GM18870 (cell line): ENCODE results near the gene SKAP1.
"Not testable (repeated sequence)": the region's sequence is repeated elsewhere in the genome, so short reads cannot be mapped to it uniquely, and the experiment has no call there.

Source experiments
- ATAC-seq: cut with Tn5 transposase; IDR thresholded peaks from one replicate; pipeline ENCODE4 v1.9.1; 2021; ENCODE audit warnings: moderate library complexity; ENCODE audit not compliant: unreplicated experiment

SKAP1 gene

GRCh38 chr17:48449335-48449734 is 19.3 kb upstream of the SKAP1 start:
- ATAC-seq: not testable (repeated sequence)

DNA sequence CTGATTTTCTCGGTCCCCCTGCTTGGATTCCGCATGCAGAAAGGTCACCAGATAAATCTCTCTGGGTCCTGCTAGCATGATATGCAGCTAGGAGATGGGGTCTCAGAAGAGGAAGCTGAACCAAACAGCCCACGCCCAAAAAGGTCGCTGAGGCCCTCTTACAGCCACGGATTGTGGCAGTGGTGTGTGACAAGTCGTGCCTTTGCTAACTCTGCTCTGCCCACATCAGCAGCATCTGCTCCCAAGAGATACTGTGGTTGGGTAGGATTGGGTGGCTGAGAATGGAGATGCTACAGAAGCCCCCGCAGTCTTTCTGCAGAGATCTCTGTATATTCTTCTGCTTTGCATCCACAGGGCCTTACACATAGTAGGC is 15.2 kb upstream of the SKAP1 start:
- ATAC-seq: no peak

GRCh38 chr17:48444516-48445247 is 14.7 kb upstream of the SKAP1 start:
- no peak for ATAC-seq

- no peak for ATAC-seq
These were observed 13.7 kb upstream of the SKAP1 start for GRCh38 chr17:48443712-48444111.

DNA sequence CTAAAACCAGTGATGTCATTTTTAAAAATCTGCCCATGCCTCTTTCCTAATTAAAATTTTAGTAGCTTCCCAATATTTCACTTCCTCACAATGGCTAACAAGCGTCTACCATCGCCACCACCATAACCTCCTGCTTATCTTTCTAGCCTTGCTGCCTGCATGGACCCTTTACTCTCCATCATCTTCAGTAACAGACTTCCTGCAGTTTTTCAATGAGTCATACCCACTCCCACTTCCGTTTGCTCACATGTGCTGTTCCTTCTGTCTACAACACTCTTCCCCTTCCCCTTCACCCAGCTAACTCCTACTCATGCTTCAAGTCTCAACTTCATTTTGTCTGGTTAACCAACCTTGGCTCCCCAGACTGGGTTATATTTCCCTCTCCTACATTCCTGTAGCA is 12.8 kb upstream of the SKAP1 start:
- ATAC-seq: no peak

GRCh38 chr17:48441862-48442261 is 11.8 kb upstream of the SKAP1 start:
- no peak for ATAC-seq

DNA sequence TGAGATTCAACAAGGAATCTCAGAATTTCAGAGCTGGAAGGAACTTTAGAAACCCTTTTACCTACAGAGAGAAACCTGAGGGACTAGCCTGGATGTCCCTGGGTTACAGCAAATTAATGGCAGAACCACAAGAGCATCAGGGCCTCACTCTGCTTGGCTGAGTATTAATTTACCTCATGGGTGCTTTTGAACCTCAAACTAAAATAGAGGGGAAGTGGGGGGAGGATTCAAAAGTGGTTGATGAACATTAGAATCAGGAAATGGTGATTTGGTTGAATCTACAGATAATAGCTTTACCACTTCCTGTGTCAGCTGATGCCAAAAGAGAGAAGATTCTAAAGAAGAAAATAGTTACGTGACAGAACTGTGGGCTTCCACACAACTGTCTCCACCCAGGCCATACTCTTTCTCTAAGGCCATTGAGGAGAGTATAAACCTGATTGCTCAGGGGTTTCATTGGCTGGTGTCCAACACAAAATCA is 11.3 kb upstream of the SKAP1 start:
- peak; percentile 67 for ATAC-seq

- no peak for ATAC-seq
These were observed 10.7 kb upstream of the SKAP1 start for GRCh38 chr17:48440669-48441068.

DNA sequence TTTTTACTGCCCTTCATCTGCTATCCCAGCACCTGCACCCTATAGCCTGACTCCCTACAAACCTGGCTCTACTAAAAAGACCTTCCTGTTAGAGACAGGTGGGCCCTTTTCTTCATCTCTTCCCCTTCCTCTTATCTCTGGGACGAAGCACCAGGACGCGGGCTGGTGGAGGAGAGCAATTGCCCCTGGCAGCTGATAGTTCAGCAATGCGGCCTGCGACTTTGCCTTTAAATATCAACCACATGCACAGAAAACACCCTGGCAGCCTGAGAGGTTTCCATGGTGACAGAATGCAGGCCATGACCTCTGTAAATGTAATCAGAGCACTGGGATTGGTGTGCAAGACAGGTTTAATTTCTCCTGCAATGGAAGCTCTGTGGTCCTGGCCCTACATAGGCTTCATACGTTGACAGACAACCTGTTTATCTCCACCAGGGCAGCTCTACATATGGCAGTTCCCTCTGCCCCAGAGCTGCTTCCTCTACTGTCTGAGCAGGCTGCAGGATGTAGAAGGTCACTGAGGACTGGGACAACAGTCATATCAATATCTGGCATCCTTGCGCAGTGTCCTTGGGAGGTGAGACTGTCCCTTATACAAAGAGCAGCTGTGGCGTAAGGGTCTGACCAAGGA is 10.0 kb upstream of the SKAP1 start:
- ATAC-seq: no peak

GRCh38 chr17:48439110-48439850 is 9.3 kb upstream of the SKAP1 start:
- ATAC-seq: peak; percentile 40

- ATAC-seq: no peak
These were observed 8.6 kb upstream of the SKAP1 start for GRCh38 chr17:48438516-48439061.

- ATAC-seq: no peak
These were observed 3.9 kb upstream of the SKAP1 start for GRCh38 chr17:48433896-48434295.

DNA sequence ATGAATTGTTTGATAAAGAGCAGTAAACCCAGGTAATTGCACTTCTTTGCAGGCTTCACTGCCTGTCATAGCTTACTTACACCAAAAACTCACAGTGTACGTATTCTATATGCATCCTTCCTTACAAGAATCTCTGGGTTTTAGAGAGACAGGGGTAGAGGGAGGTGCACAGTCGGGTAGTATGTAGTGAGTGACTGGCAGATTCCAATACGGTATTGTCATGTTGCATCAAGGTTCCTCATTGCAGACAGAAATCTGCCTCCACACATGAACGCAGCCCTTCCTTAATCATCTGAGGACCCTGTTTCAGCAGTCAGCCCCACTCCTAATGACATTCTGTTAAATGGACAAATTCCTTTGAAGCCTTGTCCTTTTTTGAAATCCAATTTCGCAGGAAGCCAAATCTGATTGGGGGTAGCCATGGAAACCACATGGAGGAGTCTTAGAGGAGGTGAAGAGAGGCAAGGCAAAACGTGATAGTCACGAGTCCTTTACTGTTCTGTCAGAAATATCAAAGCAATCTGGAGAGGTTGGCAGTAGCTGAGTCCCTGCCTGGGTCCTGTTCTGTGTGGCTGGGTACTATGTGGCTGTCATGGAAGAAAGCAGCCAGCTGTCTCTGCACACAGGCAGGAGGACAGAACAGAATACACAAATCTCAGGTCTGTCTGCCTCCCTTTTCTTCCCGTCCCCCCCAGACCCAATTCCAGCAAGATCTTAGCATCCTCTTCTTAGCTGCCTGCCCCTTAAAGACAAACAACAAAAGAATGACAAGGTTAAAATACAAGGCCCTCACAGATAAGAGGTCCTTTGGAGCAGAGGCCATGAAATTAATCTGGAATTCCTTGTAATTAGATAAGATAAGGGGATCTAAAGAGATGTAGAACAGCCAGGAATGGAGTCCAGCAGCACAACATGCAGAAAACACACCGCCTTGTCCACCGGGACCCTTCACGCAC is 3.1 kb upstream of the SKAP1 start:
- no peak for ATAC-seq

GRCh38 chr17:48429156-48429555 is 858 bp downstream of the SKAP1 start:
- ATAC-seq: no peak

DNA sequence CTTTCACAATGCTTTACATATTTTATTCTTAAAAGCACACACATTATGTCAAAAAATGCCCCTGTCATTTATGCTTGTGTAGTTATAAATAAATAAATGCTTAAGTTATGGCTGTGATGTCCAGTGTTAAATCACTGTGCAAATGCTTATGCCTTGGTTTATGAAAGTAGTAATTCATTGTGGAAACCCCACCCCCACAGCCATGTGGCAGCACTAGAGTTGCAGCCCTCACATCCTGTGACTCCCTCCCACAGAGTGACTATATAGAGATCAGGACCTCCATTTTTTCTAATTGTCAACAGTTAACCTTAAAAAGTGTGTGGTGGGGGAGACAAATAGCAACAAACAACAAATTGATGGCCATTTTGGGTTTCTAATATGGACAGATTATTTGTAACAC is 2.4 kb downstream of the SKAP1 start:
- no peak for ATAC-seq

GRCh38 chr17:48426761-48427500 is 3.1 kb downstream of the SKAP1 start:
- no peak for ATAC-seq

- no peak for ATAC-seq
These were observed 3.9 kb downstream of the SKAP1 start for GRCh38 chr17:48426019-48426665.

DNA sequence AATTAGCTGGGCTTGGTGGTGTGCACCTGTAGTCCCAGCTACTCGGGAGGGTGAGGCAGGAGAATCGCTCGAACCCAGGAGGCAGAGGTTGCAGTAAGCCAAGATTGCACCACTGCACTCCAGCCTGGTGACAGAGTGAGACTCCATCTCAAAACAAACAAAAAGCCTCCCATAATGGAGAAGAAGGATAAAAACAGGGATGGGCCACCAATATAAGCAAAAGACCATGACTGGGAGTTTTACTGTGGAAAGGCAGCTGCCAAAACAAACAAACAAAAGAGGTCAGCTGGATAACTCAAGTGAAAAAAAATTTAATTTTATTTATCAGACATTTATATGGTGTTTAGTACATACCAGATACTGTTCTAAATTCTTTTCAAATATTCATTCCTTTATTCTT is 8.0 kb downstream of the SKAP1 start:
- not testable (repeated sequence) for ATAC-seq

- no peak for ATAC-seq
These were observed 9.2 kb downstream of the SKAP1 start for GRCh38 chr17:48420823-48421222.
